GM12864 (cell line): Measurements from ENCODE around the gene RRN3.
"Not testable (repeated sequence)": the region's sequence is repeated elsewhere in the genome, so short reads cannot be mapped to it uniquely, and the experiment has no call there.

ENCODE experiments used
- DNase-seq: peaks from one replicate; pipeline ENCODE4 v3.0.0-alpha.2; 2011; ENCODE audit warnings: low read depth
- H3K4me3 ChIP-seq: 2 replicates; pipeline ENCODE4 v1.5.1; 2011; ENCODE audit warnings: mild to moderate bottlenecking, low read depth, low read length, control low read depth
- TF ChIP-seq, protein P1 (sequence below): IDR thresholded peaks from 2 replicates; pipeline ENCODE4 v1.5.1; 2011; ENCODE audit warnings: low read depth, mild to moderate bottlenecking, moderate library complexity, low read length, control low read depth, inconsistent platforms; ENCODE audit errors: missing control alignments

RRN3 gene

DNA sequence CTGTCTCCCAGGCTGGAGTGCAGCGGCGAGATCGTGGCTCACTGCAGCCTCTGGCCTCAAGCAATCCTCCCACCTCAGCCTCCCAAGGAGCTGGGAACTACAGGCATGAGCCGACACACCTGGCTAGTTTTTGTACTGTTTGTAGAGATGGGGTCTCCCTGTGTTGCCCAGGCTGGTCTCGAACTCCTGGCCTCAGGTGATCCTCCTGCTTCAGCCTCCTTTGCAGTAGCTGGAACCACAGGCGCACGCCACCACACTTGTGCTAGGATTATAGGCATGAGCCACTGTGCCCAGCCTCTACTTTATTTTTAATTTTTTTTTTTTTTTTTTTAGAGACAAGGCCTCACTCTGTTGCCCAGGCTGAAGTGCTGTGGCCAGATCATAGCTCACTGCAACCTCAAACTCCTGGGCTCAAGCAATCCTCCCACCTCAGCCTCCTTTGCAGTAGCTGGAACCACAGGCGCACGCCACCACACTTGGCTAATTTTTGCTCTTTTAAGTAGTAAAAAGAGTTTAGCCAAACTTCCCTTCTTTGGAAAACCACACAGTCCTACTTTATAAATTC, 42.6 kb downstream of the RRN3 start:
- no peak for DNase-seq
- TF ChIP-seq, protein P1, sequence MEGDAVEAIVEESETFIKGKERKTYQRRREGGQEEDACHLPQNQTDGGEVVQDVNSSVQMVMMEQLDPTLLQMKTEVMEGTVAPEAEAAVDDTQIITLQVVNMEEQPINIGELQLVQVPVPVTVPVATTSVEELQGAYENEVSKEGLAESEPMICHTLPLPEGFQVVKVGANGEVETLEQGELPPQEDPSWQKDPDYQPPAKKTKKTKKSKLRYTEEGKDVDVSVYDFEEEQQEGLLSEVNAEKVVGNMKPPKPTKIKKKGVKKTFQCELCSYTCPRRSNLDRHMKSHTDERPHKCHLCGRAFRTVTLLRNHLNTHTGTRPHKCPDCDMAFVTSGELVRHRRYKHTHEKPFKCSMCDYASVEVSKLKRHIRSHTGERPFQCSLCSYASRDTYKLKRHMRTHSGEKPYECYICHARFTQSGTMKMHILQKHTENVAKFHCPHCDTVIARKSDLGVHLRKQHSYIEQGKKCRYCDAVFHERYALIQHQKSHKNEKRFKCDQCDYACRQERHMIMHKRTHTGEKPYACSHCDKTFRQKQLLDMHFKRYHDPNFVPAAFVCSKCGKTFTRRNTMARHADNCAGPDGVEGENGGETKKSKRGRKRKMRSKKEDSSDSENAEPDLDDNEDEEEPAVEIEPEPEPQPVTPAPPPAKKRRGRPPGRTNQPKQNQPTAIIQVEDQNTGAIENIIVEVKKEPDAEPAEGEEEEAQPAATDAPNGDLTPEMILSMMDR: no peak
- H3K4me3 ChIP-seq: no peak overlapping the region

DNA sequence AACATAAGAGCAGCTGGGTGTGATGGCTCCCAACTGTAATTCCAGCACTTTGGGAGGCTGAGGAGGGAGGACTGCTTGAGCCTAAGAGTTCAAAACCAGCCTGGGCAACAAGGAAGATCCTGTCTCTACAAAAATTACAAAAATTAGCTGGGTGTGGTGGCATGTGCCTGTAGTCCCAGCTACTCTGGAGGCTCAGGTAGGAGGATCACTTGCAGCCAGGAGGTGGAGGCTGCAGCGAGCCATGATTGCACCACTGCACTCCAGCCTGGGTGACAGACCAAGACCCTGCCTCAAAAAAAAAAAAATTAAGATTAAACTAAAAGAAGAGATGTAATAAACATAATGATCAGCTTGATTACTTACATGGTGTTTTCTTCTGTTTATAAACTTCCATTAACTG, 43.6 kb downstream of the RRN3 start:
- DNase-seq, H3K4me3 ChIP-seq: not testable (repeated sequence)

DNA sequence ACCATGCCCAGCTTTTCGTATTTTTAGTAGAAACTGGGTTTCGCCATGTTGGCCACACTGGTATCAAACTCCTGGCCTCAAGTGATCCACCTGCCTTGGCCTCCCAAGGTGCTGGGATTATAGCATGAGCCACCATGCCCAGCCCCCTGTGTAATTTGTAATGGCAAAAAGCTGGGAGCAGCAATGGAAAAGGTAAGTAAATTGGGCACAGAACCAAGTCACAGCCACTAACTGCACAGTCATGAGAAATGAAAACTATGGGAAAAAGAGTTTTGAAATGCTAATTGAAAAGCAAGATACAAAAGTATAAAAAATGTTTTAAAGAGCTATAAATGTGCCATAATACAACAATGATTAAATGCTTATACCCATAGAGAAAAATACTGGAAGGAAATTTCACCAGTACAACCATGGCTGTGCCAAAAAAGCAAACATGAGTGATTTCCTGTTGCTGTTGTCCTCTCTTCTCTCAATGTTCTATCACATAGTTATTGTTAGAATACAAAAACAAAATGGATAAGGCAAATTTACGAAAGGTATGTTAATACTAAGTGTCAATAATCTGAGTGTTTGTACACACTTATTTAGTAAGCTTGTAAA, 44.4 kb downstream of the RRN3 start:
- no peak overlapping the region for H3K4me3 ChIP-seq
- TF ChIP-seq, protein P1: no peak
- DNase-seq: no peak

DNA sequence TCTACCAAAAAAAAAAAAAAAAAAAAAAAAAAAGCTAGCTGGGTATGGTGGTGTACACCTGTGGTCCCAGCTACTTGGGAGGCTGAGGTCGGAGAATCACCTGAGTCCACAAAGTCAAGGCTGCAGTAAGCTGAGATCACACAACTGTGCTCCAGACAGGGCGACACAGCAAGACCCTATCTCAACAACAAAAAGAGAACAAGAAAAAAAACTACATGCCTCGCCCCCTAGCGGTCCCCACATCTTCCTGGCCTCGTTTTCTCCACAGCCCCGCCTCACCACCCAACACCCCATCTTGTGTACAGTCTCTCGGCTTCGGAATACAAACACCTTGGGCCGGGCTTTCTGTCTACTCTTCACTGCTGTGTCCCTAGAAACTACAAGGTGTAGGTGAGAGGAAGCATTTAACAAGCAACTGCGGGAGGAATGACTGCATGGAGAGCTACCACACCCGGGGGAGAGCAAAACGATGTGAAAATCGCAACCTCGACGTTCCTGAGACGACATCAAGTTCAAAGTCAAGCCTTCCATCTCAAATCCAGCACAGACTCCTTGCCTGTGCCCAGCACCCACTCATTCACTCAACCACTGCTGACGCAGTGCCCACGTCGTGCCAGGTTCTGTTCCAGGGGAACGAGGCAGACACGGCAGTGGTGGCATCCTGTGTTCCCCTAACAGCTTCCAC, 47.2 kb downstream of the RRN3 start:
- no peak overlapping the region for H3K4me3 ChIP-seq
- DNase-seq: no peak
- TF ChIP-seq, protein P1: no peak

DNA sequence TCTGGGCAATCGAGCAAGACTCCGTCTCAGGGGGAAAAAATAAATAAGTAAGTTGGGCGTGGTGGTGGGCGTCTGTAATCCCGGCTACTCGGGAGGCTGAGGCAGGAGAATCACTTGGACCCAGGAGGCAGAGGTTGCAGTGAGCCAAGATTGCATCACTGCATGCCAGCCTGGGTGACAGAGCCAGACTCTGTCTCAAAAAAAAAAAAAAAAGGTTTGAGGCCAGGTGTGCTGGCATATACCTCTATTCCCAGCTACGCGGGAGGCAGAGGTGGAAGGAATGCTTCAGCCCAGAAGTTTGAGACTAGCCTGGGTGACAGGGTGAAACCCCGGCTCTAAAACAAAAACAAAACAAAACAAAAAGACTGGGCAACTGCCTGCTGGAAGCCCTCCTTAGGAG, 48.8 kb downstream of the RRN3 start:
- not testable (repeated sequence) for H3K4me3 ChIP-seq, DNase-seq

DNA sequence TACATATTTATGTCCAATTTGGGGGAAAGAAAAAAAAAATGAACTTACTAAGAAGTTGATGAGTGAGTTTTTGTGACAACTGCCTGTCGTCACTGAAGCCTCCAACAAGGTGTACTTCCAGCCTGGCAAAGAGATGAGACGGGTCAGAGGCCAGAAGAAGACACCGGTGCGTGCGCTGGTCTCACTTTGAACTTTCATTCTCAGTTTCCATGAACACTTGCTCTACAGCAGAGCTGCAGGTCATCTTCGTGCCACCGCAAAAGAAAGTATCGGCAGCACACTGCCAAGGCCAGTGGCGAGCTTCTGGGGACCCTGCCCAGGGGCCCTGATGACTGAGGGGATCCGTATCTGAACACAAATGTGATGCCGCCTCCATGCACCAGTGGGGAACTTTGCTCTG, 49.8 kb downstream of the RRN3 start:
- TF ChIP-seq, protein P1: no peak
- H3K4me3 ChIP-seq: no peak overlapping the region
- no peak for DNase-seq

DNA sequence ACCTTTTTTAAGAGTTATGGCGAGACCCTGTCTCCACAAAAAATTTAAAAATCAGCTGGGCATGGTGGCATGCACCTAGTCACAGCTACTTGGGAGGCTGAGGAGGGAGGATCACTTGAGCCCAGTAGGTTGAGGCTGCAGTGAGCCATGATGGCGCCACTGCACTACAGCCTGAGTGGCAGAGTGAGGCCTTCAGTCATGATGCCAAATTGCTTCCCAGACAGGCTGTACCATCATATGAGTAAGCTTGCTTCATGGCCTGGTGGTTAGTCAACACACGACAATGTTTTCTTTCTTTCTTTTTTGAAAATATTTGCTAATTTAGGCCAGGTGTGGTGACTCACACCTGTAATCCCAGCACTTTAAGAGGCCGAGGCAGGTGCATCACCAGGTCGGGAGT, 50.7 kb downstream of the RRN3 start:
- no peak for DNase-seq
- TF ChIP-seq, protein P1: no peak
- H3K4me3 ChIP-seq: no peak overlapping the region
